Activated CD4-positive, alpha-beta T cell treated with anti-CD3 and anti-CD28 coated beads for 4 hours (primary cell): ENCODE measurements around the gene MYO7A.

Experiments
- DNase-seq, 2 donors: peaks; one replicate each; pipeline ENCODE4 v3.0.0-alpha.2; 2020

Gene MYO7A

GRCh38 chr11:77171254-77171653 lies 43.2 kb downstream of the MYO7A start:
- DNase-seq = no peak

GRCh38 chr11:77171885-77172665 lies 44.0 kb downstream of the MYO7A start:
- DNase-seq = no peak

GRCh38 chr11:77172666-77172982 lies 44.6 kb downstream of the MYO7A start:
- DNase-seq = no peak

GRCh38 chr11:77173494-77173893 lies 45.4 kb downstream of the MYO7A start:
- no peak for DNase-seq

GRCh38 chr11:77174559-77174958 lies 46.5 kb downstream of the MYO7A start:
- no peak for DNase-seq

- no peak for DNase-seq
These were observed 47.2 kb downstream of the MYO7A start for GRCh38 chr11:77175021-77175842.

GRCh38 chr11:77175869-77176539 lies 48.0 kb downstream of the MYO7A start:
- no peak for DNase-seq

GRCh38 chr11:77176996-77177395 lies 49.0 kb downstream of the MYO7A start:
- no peak for DNase-seq

GRCh38 chr11:77178150-77178549 lies 50.1 kb downstream of the MYO7A start:
- DNase-seq = no peak

GRCh38 chr11:77179048-77179447 lies 51.0 kb downstream of the MYO7A start:
- DNase-seq = no peak

GRCh38 chr11:77179681-77180080 lies 51.6 kb downstream of the MYO7A start:
- DNase-seq = no peak

GRCh38 chr11:77180346-77180745 lies 52.3 kb downstream of the MYO7A start:
- DNase-seq = no peak

- DNase-seq = no peak
These were observed 53.2 kb downstream of the MYO7A start for GRCh38 chr11:77181226-77181625.

- no peak for DNase-seq
These were observed 53.9 kb downstream of the MYO7A start for GRCh38 chr11:77181799-77182541.

- DNase-seq = no peak
These were observed 54.7 kb downstream of the MYO7A start for GRCh38 chr11:77182542-77183430.

GRCh38 chr11:77183431-77183984 lies 55.5 kb downstream of the MYO7A start:
- DNase-seq = no peak

GRCh38 chr11:77184136-77184860 lies 56.3 kb downstream of the MYO7A start:
- DNase-seq = no peak

GRCh38 chr11:77186302-77186701 lies 58.3 kb downstream of the MYO7A start:
- DNase-seq = no peak

- DNase-seq = no peak
These were observed 59.2 kb downstream of the MYO7A start for GRCh38 chr11:77187111-77187750.
